ENCODE data around the gene VSTM2L. TPM values are rescaled to one million over a fixed set of nuclear protein-coding genes. Genes with fewer than 3 reads are reported as not detected.

Gene VSTM2L
- total RNA-seq, 1 donor from 2014 or later: 15.9 TPM

- Mint-ChIP-seq H3K36me3 (ENCODE audit: unreplicated experiment) (peaks cover 23% of the 10 kb centered on the region), H3K27ac (ENCODE audit: unreplicated experiment) (no peak overlapping the region)
Measured at GRCh38 chr20:37972256-37973058, 69.5 kb downstream of the VSTM2L start.

GRCh38 chr20:37973059-37973910, 70.4 kb downstream of the VSTM2L start:
- H3K4me1 Mint-ChIP-seq (ENCODE audit: low read depth, unreplicated experiment): peaks cover 9% of the 10 kb centered on the region
- no peak for DNase-seq
- TF ChIP-seq CTCF (IDR thresholded peaks at IDR 0.05; ENCODE audit: partially characterized antibody, unreplicated experiment): no peak
- H3K27ac Mint-ChIP-seq (ENCODE audit: unreplicated experiment): no peak overlapping the region
- no peak overlapping the region for H3K4me3 Mint-ChIP-seq (ENCODE audit: unreplicated experiment)
- H3K36me3 Mint-ChIP-seq (ENCODE audit: unreplicated experiment): peaks cover 19% of the 10 kb centered on the region
- H3K27me3 Mint-ChIP-seq (ENCODE audit: unreplicated experiment): peaks cover 6% of the 10 kb centered on the region
- peaks cover 6% of the 10 kb centered on the region for H3K9me3 Mint-ChIP-seq (ENCODE audit: unreplicated experiment)

More at GRCh38 chr20:37972256-37973058, 69.5 kb downstream of the VSTM2L start:
- Mint-ChIP-seq H3K27me3 (ENCODE audit: unreplicated experiment) (peaks cover 6% of the 10 kb centered on the region), H3K4me3 (ENCODE audit: unreplicated experiment) (no peak overlapping the region), H3K4me1 (ENCODE audit: low read depth, unreplicated experiment) (peaks cover 9% of the 10 kb centered on the region), H3K9me3 (ENCODE audit: unreplicated experiment) (peaks cover 4% of the 10 kb centered on the region)
- DNase-seq: no peak
- no peak for TF ChIP-seq CTCF (IDR thresholded peaks at IDR 0.05; ENCODE audit: partially characterized antibody, unreplicated experiment)

- no peak for DNase-seq
- peaks cover 18% of the 10 kb centered on the region for H3K4me1 Mint-ChIP-seq (ENCODE audit: low read depth, unreplicated experiment)
- H3K27ac Mint-ChIP-seq (ENCODE audit: unreplicated experiment): no peak overlapping the region
- no peak for TF ChIP-seq CTCF (IDR thresholded peaks at IDR 0.05; ENCODE audit: partially characterized antibody, unreplicated experiment)
- H3K27me3 Mint-ChIP-seq (ENCODE audit: unreplicated experiment): peaks cover 6% of the 10 kb centered on the region
- H3K4me3 Mint-ChIP-seq (ENCODE audit: unreplicated experiment): peak overlapping the region; percentile 19
- peaks cover 9% of the 10 kb centered on the region for H3K36me3 Mint-ChIP-seq (ENCODE audit: unreplicated experiment)
- peaks cover 9% of the 10 kb centered on the region for H3K9me3 Mint-ChIP-seq (ENCODE audit: unreplicated experiment)
Measured at GRCh38 chr20:37976887-37977286, 74.0 kb downstream of the VSTM2L start.

- TF ChIP-seq CTCF (IDR thresholded peaks at IDR 0.05; ENCODE audit: partially characterized antibody, unreplicated experiment): no peak
- peaks cover 6% of the 10 kb centered on the region for H3K27me3 Mint-ChIP-seq (ENCODE audit: unreplicated experiment)
- DNase-seq: no peak
Measured at GRCh38 chr20:37977338-37977737, 74.4 kb downstream of the VSTM2L start.

More at GRCh38 chr20:37977338-37977737, 74.4 kb downstream of the VSTM2L start:
- no peak overlapping the region for H3K27ac Mint-ChIP-seq (ENCODE audit: unreplicated experiment)
- H3K4me1 Mint-ChIP-seq (ENCODE audit: low read depth, unreplicated experiment): peaks cover 18% of the 10 kb centered on the region
- peaks cover 9% of the 10 kb centered on the region for H3K9me3 Mint-ChIP-seq (ENCODE audit: unreplicated experiment)
- H3K4me3 Mint-ChIP-seq (ENCODE audit: unreplicated experiment): no peak overlapping the region
- peaks cover 7% of the 10 kb centered on the region for H3K36me3 Mint-ChIP-seq (ENCODE audit: unreplicated experiment)

All from glutamatergic neuron (in vitro differentiated cells).